NCI-H2029 treated with DMSO at 0.1 percent for 48 hours (cell line): ENCODE data around the gene PODNL1.
A peak's percentile ranks its signal among the peaks of the same experiment; 100 is the strongest.
"Not testable (repeated sequence)": the region's sequence is repeated elsewhere in the genome, so short reads cannot be mapped to it uniquely, and the experiment has no call there.

Experiments used
- DNase-seq: peaks from one replicate; lab custom pipeline; 2025; lab: John Stamatoyannopoulos, UW

Gene PODNL1

GRCh38 chr19:13938301-13939064 lies at the start of gene PODNL1:
PODNL1 (minus strand) TSS chr19:13938417; CDS start chr19:13938181, 236 bp downstream.
- no peak for DNase-seq

GRCh38 chr19:13987101-13987890 lies 49.1 kb upstream of the PODNL1 start:
- DNase-seq: peak; percentile 57

- peak; percentile 52 for DNase-seq
Observed at GRCh38 chr19:13986348-13986904, 48.2 kb upstream of the PODNL1 start.

- peak; percentile 47 for DNase-seq
Observed at GRCh38 chr19:13985771-13986347, 47.6 kb upstream of the PODNL1 start.

GRCh38 chr19:13984875-13985741 lies 46.9 kb upstream of the PODNL1 start:
- DNase-seq: no peak

- no peak for DNase-seq
Observed at GRCh38 chr19:13984186-13984585, 46.0 kb upstream of the PODNL1 start.

GRCh38 chr19:13983213-13983889 lies 45.1 kb upstream of the PODNL1 start:
- no peak for DNase-seq

GRCh38 chr19:13982773-13983172 lies 44.6 kb upstream of the PODNL1 start:
- no peak for DNase-seq

- DNase-seq: no peak
Observed at GRCh38 chr19:13981988-13982501, 43.8 kb upstream of the PODNL1 start.

GRCh38 chr19:13981467-13981866 lies 43.2 kb upstream of the PODNL1 start:
- DNase-seq: no peak

GRCh38 chr19:13981021-13981420 lies 42.8 kb upstream of the PODNL1 start:
- DNase-seq: no peak

- no peak for DNase-seq
Observed at GRCh38 chr19:13980340-13980739, 42.1 kb upstream of the PODNL1 start.

GRCh38 chr19:13979686-13980085 lies 41.5 kb upstream of the PODNL1 start:
- DNase-seq: no peak

- no peak for DNase-seq
Observed at GRCh38 chr19:13979244-13979615, 41.0 kb upstream of the PODNL1 start.

- peak; percentile 43 for DNase-seq
Observed at GRCh38 chr19:13978351-13979243, 40.4 kb upstream of the PODNL1 start.

GRCh38 chr19:13977803-13978202 lies 39.6 kb upstream of the PODNL1 start:
- DNase-seq: no peak

- DNase-seq: no peak
Observed at GRCh38 chr19:13976446-13976845, 38.2 kb upstream of the PODNL1 start.

- DNase-seq: no peak
Observed at GRCh38 chr19:13975870-13976269, 37.7 kb upstream of the PODNL1 start.

GRCh38 chr19:13974073-13974472 lies 35.9 kb upstream of the PODNL1 start:
- DNase-seq: peak; percentile 92

GRCh38 chr19:13973479-13973878 lies 35.3 kb upstream of the PODNL1 start:
- DNase-seq: not testable (repeated sequence)
